ENCODE measurements around the gene TIA1. TPM values are rescaled to one million over a fixed set of nuclear protein-coding genes. Genes with fewer than 3 reads are reported as not detected.
A peak's percentile ranks its signal among the peaks of the same experiment; 100 is the strongest.
"Not testable (repeated sequence)": the region's sequence is repeated elsewhere in the genome, so short reads cannot be mapped to it uniquely, and the experiment has no call there.

The TIA1 gene
- total RNA-seq, 3 donors from 2014 or later (not counting 1 experiment from before 2014, with no cell fraction given), result 76.9 to 113 (median 93.2) TPM

- Mint-ChIP-seq H3K4me1 (peaks cover 25% of the 10 kb centered on the region in 2 donors), H3K27me3 (ENCODE audit: low read depth in 2 of 2) (no peaks in the 10 kb centered on the region), H3K36me3 (peaks cover 28% of the 10 kb centered on the region), H3K27ac (peak overlapping the region; percentile 53), H3K9me3 (no peaks in the 10 kb centered on the region), H3K4me3 (no peak overlapping the region)
- Histone ChIP-seq H3K27me3 (ENCODE audit: control insufficient read depth, insufficient read depth, low read length) (no peaks in the 10 kb centered on the region), H3K4me1 (ENCODE audit: control insufficient read depth, insufficient read depth, low read length) (no peaks in the 10 kb centered on the region), H3K9me3 (ENCODE audit: control insufficient read depth, insufficient read depth, low read length) (no peaks in the 10 kb centered on the region), H3K27ac (ENCODE audit: low read length) (no peak overlapping the region), H3K36me3 (ENCODE audit: control insufficient read depth, insufficient read depth, low read length) (peaks cover 60% of the 10 kb centered on the region), H3K4me3 (ENCODE audit: low read length) (no peak overlapping the region)
- no peak for TF ChIP-seq CTCF (IDR thresholded peaks at IDR 0.05)
- intact Hi-C loops (cut with micrococcal nuclease), result no loop called here
- DNase-seq, result no peak
- 100% methylated on average over 2 of the region's 2 CpGs for WGBS (ENCODE audit: insufficient coverage)
- no peak for ATAC-seq
These were observed 31.9 kb upstream of the TIA1 start for GRCh38 chr2:70280242-70280798.

- DNase-seq (no peak), ATAC-seq (no peak)
- Mint-ChIP-seq H3K36me3 (no peaks in the 10 kb centered on the region), H3K27ac (peak overlapping the region in 1 of 2 donors; percentile 19), H3K4me1 (no peaks in the 10 kb centered on the region), H3K27me3 (ENCODE audit: low read depth in 2 of 2) (no peaks in the 10 kb centered on the region), H3K4me3 (no peak overlapping the region), H3K9me3 (no peaks in the 10 kb centered on the region)
- peaks cover 13% of the 10 kb centered on the region for H3K36me3 ChIP-seq (ENCODE audit: control insufficient read depth, insufficient read depth, low read length)
- H3K27me3 ChIP-seq (ENCODE audit: control insufficient read depth, insufficient read depth, low read length), result no peaks in the 10 kb centered on the region
- H3K27ac ChIP-seq (ENCODE audit: low read length), result no peak overlapping the region
- no peaks in the 10 kb centered on the region for H3K4me1 ChIP-seq (ENCODE audit: control insufficient read depth, insufficient read depth, low read length)
- TF ChIP-seq CTCF (IDR thresholded peaks at IDR 0.05), result no peak
- H3K9me3 ChIP-seq (ENCODE audit: control insufficient read depth, insufficient read depth, low read length), result no peaks in the 10 kb centered on the region
- WGBS (ENCODE audit: insufficient coverage), result 90% methylated on average over 3 of the region's 3 CpGs
- intact Hi-C loops (cut with micrococcal nuclease), result no loop called here
- no peak overlapping the region for H3K4me3 ChIP-seq (ENCODE audit: low read length)
These were observed 21.9 kb upstream of the TIA1 start for GRCh38 chr2:70270323-70270722.

GRCh38 chr2:70269422-70270302, 21.2 kb upstream of the TIA1 start:
- ATAC-seq; H3K27me3 Mint-ChIP-seq (ENCODE audit: low read depth in 2 of 2); H3K36me3 ChIP-seq (ENCODE audit: control insufficient read depth, insufficient read depth, low read length); intact Hi-C loops (cut with micrococcal nuclease); H3K27ac Mint-ChIP-seq; H3K9me3 ChIP-seq (ENCODE audit: control insufficient read depth, insufficient read depth, low read length); H3K27me3 ChIP-seq (ENCODE audit: control insufficient read depth, insufficient read depth, low read length); H3K4me1 ChIP-seq (ENCODE audit: control insufficient read depth, insufficient read depth, low read length); H3K4me3 Mint-ChIP-seq; H3K27ac ChIP-seq (ENCODE audit: low read length); H3K4me3 ChIP-seq (ENCODE audit: low read length); H3K9me3 Mint-ChIP-seq; DNase-seq; H3K36me3 Mint-ChIP-seq; H3K4me1 Mint-ChIP-seq: not testable (repeated sequence)
- 95% methylated on average over 18 of the region's 18 CpGs for WGBS (ENCODE audit: insufficient coverage)

GRCh38 chr2:70266925-70267324, 18.5 kb upstream of the TIA1 start:
- H3K9me3 ChIP-seq (ENCODE audit: control insufficient read depth, insufficient read depth, low read length); DNase-seq; H3K27ac Mint-ChIP-seq; H3K27me3 Mint-ChIP-seq (ENCODE audit: low read depth in 2 of 2); H3K36me3 ChIP-seq (ENCODE audit: control insufficient read depth, insufficient read depth, low read length); H3K4me3 Mint-ChIP-seq; intact Hi-C loops (cut with micrococcal nuclease); H3K9me3 Mint-ChIP-seq; ATAC-seq; H3K4me1 ChIP-seq (ENCODE audit: control insufficient read depth, insufficient read depth, low read length); H3K27ac ChIP-seq (ENCODE audit: low read length); H3K4me1 Mint-ChIP-seq; H3K4me3 ChIP-seq (ENCODE audit: low read length); H3K27me3 ChIP-seq (ENCODE audit: control insufficient read depth, insufficient read depth, low read length); H3K36me3 Mint-ChIP-seq: not testable (repeated sequence)
- WGBS (ENCODE audit: insufficient coverage), result 97% methylated on average over 26 of the region's 30 CpGs

All from natural killer cell (primary cell).